ENCODE results near the gene VKORC1. TPM values are rescaled to one million over a fixed set of nuclear protein-coding genes. Genes with fewer than 3 reads are reported as not detected.

Gene VKORC1
- total RNA-seq (10 to 100 TPM; 19.0 to 19.2 TPM), total RNA-seq (2.8 to 10.7 (median 6.7) reads per million in 172 experiments)
- 44.6 TPM for polyA plus RNA-seq (2013, experiment 1 of 2)
- polyA plus RNA-seq (2013, experiment 2 of 2), result 35.5 TPM

- Mint-ChIP-seq H3K4me1 (ENCODE audit: low read depth) (peaks cover 34% of the 10 kb centered on the region), H3K27me3 (no peaks in the 10 kb centered on the region), H3K27ac (peak within 1 kb of the TSS; percentile 83), H3K4me3 (peak within 1 kb of the TSS; percentile 93), H3K9me3 (no peaks in the 10 kb centered on the region), H3K36me3 (ENCODE audit: low read depth) (peaks cover 24% of the 10 kb centered on the region)
- CTCF ChIA-PET, result interaction anchor here (1.0 to 2.8 kb wide), 4 partner anchors 13 to 62 kb away, joined by 3 to 13 read pairs (median 7); partner anchors contain the start of genes BCKDK, ZNF646 and ZNF668
- Histone ChIP-seq H3K36me3 (ENCODE audit: insufficient read depth, low read length) (peaks cover 9% of the 10 kb centered on the region), H3K9me3 (ENCODE audit: control insufficient read depth in 1 of 2, insufficient read depth in 1 of 2, low read length in 2 of 2) (no peaks in the 10 kb centered on the region), H3K27ac (ENCODE audit: low read depth in 1 of 2, low read length in 2 of 2) (peak within 1 kb of the TSS; percentile 84), H3K4me1 (ENCODE audit: insufficient read depth, low read length) (peaks cover 31% of the 10 kb centered on the region), H3K27me3 (ENCODE audit: control insufficient read depth in 1 of 2, insufficient read depth in 2 of 2, low read length in 2 of 2) (no peaks in the 10 kb centered on the region), H3K4me3 (ENCODE audit: low read length) (peak within 1 kb of the TSS; percentile 82)
- intact Hi-C loops (cut with DNase I, micrococcal nuclease), result loop anchor here (1.0 to 2.0 kb wide), 6 partner anchors 20 to 172 kb away; partner anchors contain the start of genes ZNF646 (in 2 of the 2), ZNF668 (in 2 of the 2) and HSD3B7 (in 1 of the 2)
- POLR2A ChIA-PET, result interaction anchor here (0.6 to 4.6 kb wide), 6 partner anchors 21 to 365 kb away, joined by 3 to 35 read pairs (median 6); partner anchors contain the start of genes ARMC5, HSD3B7, KAT8 and STX4
- peak; percentile 90 for ATAC-seq (ENCODE audit: poor library complexity)
- TF ChIP-seq, protein P1, sequence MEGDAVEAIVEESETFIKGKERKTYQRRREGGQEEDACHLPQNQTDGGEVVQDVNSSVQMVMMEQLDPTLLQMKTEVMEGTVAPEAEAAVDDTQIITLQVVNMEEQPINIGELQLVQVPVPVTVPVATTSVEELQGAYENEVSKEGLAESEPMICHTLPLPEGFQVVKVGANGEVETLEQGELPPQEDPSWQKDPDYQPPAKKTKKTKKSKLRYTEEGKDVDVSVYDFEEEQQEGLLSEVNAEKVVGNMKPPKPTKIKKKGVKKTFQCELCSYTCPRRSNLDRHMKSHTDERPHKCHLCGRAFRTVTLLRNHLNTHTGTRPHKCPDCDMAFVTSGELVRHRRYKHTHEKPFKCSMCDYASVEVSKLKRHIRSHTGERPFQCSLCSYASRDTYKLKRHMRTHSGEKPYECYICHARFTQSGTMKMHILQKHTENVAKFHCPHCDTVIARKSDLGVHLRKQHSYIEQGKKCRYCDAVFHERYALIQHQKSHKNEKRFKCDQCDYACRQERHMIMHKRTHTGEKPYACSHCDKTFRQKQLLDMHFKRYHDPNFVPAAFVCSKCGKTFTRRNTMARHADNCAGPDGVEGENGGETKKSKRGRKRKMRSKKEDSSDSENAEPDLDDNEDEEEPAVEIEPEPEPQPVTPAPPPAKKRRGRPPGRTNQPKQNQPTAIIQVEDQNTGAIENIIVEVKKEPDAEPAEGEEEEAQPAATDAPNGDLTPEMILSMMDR (IDR thresholded peaks at IDR 0.05), result no peak
- DNase-seq, result peak; percentile 75 to 95 (median 82)
These were observed at the start of gene VKORC1 for GRCh38 chr16:31094424-31095120. TSS of gene VKORC1 (minus strand) at chr16:31094797. CDS start at chr16:31094729, 68 bp downstream.

- DNase-seq, result no peak
- H3K9me3 ChIP-seq (ENCODE audit: control insufficient read depth in 1 of 2, insufficient read depth in 1 of 2, low read length in 2 of 2), result no peaks in the 10 kb centered on the region
- Mint-ChIP-seq H3K36me3 (ENCODE audit: low read depth) (no peaks in the 10 kb centered on the region), H3K27ac (peak overlapping the region; percentile 65), H3K9me3 (no peaks in the 10 kb centered on the region), H3K4me1 (ENCODE audit: low read depth) (peaks cover 13% of the 10 kb centered on the region), H3K27me3 (peaks cover 8% of the 10 kb centered on the region), H3K4me3 (peak overlapping the region; percentile 76)
- intact Hi-C loops (cut with DNase I, micrococcal nuclease), result loop anchor here (2.0 to 10.0 kb wide), 4 partner anchors 35 to 111 kb away; partner anchors contain the start of genes BCKDK (in 1 of the 2), PYCARD (in 1 of the 2) and STX4 (in 1 of the 2)
- H3K4me1 ChIP-seq (ENCODE audit: insufficient read depth, low read length), result peaks cover 23% of the 10 kb centered on the region
- H3K27ac ChIP-seq (ENCODE audit: low read depth in 1 of 2, low read length in 2 of 2), result no peak overlapping the region
- ATAC-seq (ENCODE audit: poor library complexity), result no peak
- no peaks in the 10 kb centered on the region for H3K36me3 ChIP-seq (ENCODE audit: insufficient read depth, low read length)
- H3K4me3 ChIP-seq (ENCODE audit: low read length), result no peak overlapping the region
- TF ChIP-seq, protein P1 (IDR thresholded peaks at IDR 0.05), result no peak
- H3K27me3 ChIP-seq (ENCODE audit: control insufficient read depth in 1 of 2, insufficient read depth in 2 of 2, low read length in 2 of 2), result no peaks in the 10 kb centered on the region
- ChIA-PET CTCF (interaction anchor here (0.9 kb wide), 1 partner anchor 190 kb away, joined by 3 read pairs; no protein-coding TSS in a partner anchor), POLR2A (interaction anchor here (1.7 to 4.1 kb wide), 4 partner anchors 26 to 58 kb away, joined by 4 to 152 read pairs (median 69); partner anchors contain the start of genes FUS, KAT8 and PYCARD)
These were observed 49.1 kb upstream of the VKORC1 start for GRCh38 chr16:31143694-31144148.

- peak overlapping the region; percentile 65 for H3K27ac Mint-ChIP-seq
- peak overlapping the region; percentile 30 for H3K4me3 ChIP-seq (ENCODE audit: low read length)
- H3K9me3 ChIP-seq (ENCODE audit: control insufficient read depth in 1 of 2, insufficient read depth in 1 of 2, low read length in 2 of 2), result no peaks in the 10 kb centered on the region
- no peaks in the 10 kb centered on the region for H3K9me3 Mint-ChIP-seq
- H3K27me3 Mint-ChIP-seq, result peaks cover 8% of the 10 kb centered on the region
- DNase-seq (peak in 2 of 14 experiments; percentile 10 to 42), ATAC-seq (ENCODE audit: poor library complexity) (no peak)
- TF ChIP-seq, protein P1 (IDR thresholded peaks at IDR 0.05), result no peak
- H3K4me1 Mint-ChIP-seq (ENCODE audit: low read depth), result peaks cover 13% of the 10 kb centered on the region
- no peaks in the 10 kb centered on the region for H3K27me3 ChIP-seq (ENCODE audit: control insufficient read depth in 1 of 2, insufficient read depth in 2 of 2, low read length in 2 of 2)
- H3K27ac ChIP-seq (ENCODE audit: low read depth in 1 of 2, low read length in 2 of 2), result peak overlapping the region; percentile 12 to 23
- ChIA-PET CTCF (interaction anchor here (0.6 to 2.1 kb wide), 36 partner anchors 13 to 731 kb away, joined by 3 to 32 read pairs (median 4); partner anchors contain the start of genes ARMC5, BCKDK, FUS and HSD3B7), POLR2A (interaction anchor here (0.6 to 4.1 kb wide), 29 partner anchors 14 to 766 kb away, joined by 3 to 152 read pairs (median 6); partner anchors contain the start of genes ARMC5, FUS, HSD3B7 and KAT8)
- intact Hi-C loops (cut with DNase I, micrococcal nuclease), result loop anchor here (2.0 to 10.0 kb wide), 4 partner anchors 36 to 110 kb away; partner anchors contain the start of genes BCKDK (in 1 of the 2), PYCARD (in 1 of the 2) and STX4 (in 1 of the 2)
- peaks cover 23% of the 10 kb centered on the region for H3K4me1 ChIP-seq (ENCODE audit: insufficient read depth, low read length)
- H3K36me3 ChIP-seq (ENCODE audit: insufficient read depth, low read length), result no peaks in the 10 kb centered on the region
- no peaks in the 10 kb centered on the region for H3K36me3 Mint-ChIP-seq (ENCODE audit: low read depth)
- H3K4me3 Mint-ChIP-seq, result peak overlapping the region; percentile 76
These were observed 48.6 kb upstream of the VKORC1 start for GRCh38 chr16:31143011-31143693.

Data from CD4-positive, alpha-beta T cell (primary cell).